CD4-positive, alpha-beta memory T cell (primary cell): Measurements from ENCODE around the gene IGSF23. TPM values are rescaled to one million over a fixed set of nuclear protein-coding genes. Genes with fewer than 3 reads are reported as not detected.

Experiments used
- CTCF ChIA-PET: fragments of 350-600 bp; sonication (Branson Sonifier 250); formaldehyde crosslinking; loops from one replicate; lab custom pipeline; 2021; ENCODE audit warnings: inconsistent platforms; ENCODE audit not compliant: partially characterized antibody; lab: Charles Lee
- POLR2A ChIA-PET: fragments of 350-600 bp; sonication (Branson Sonifier 250); formaldehyde crosslinking; loops from one replicate; lab custom pipeline; 2021; ENCODE audit not compliant: partially characterized antibody; lab: Charles Lee
- DNase-seq, 5 donors: peaks; one replicate each; pipeline versions ENCODE4 v3.0.0 to v3.0.0-alpha.2; 2020 to 2022; ENCODE audit warnings: mixed read lengths in 1 of 5
- H3K27ac ChIP-seq: one replicate; pipeline ENCODE4 v1.7.0; 2013; ENCODE audit warnings: low read depth, low read length
- H3K27me3 ChIP-seq: 2 replicates; pipeline ENCODE4 v1.7.0; 2013; ENCODE audit warnings: mild to moderate bottlenecking, low read length, moderate library complexity; ENCODE audit not compliant: insufficient read depth
- H3K36me3 ChIP-seq: 2 replicates; pipeline ENCODE4 v1.7.0; 2013; ENCODE audit warnings: mild to moderate bottlenecking, low read length, moderate library complexity; ENCODE audit not compliant: insufficient read depth
- H3K4me1 ChIP-seq: 2 replicates; pipeline ENCODE4 v1.7.0; 2013; ENCODE audit warnings: mild to moderate bottlenecking, low read length, moderate library complexity; ENCODE audit not compliant: insufficient read depth
- H3K4me3 ChIP-seq, 2 donors: one replicate each; pipeline ENCODE4 v1.7.0; 2013; ENCODE audit warnings: low read length in 2 of 2, mild to moderate bottlenecking in 1 of 2
- H3K9me3 ChIP-seq, 2 donors: one replicate each; pipeline ENCODE4 v1.7.0; 2013; ENCODE audit warnings: low read length in 2 of 2, control low read depth in 1 of 2; ENCODE audit not compliant: control insufficient read depth in 1 of 2
- H3K27ac Mint-ChIP-seq, 7 donors: one replicate each; pipeline ENCODE4 v1.8.0; 2020 to 2021; ENCODE audit warnings: mixed read lengths in 7 of 7, mild to moderate bottlenecking in 6 of 7, inconsistent platforms in 3 of 7, moderate library complexity in 3 of 7
- H3K27me3 Mint-ChIP-seq, 2 donors: one replicate each; pipeline ENCODE4 v1.8.0; 2020 to 2021; ENCODE audit warnings: mixed read lengths in 2 of 2
- H3K36me3 Mint-ChIP-seq, 2 donors: one replicate each; pipeline ENCODE4 v1.8.0; 2020 to 2021; ENCODE audit warnings: mixed read lengths in 2 of 2, inconsistent platforms in 1 of 2, mild to moderate bottlenecking in 1 of 2
- H3K4me1 Mint-ChIP-seq, 4 donors: one replicate each; pipeline ENCODE4 v1.8.0; 2020 to 2021; ENCODE audit warnings: mixed read lengths in 4 of 4, mild to moderate bottlenecking in 1 of 4
- H3K4me3 Mint-ChIP-seq, 8 donors: one replicate each; pipeline ENCODE4 v1.8.0; 2020 to 2021; ENCODE audit warnings: mixed read lengths in 8 of 8, mild to moderate bottlenecking in 7 of 8, moderate library complexity in 6 of 8, inconsistent platforms in 3 of 8
- H3K9me3 Mint-ChIP-seq, 8 donors: one replicate each; pipeline ENCODE4 v1.8.0; 2020 to 2021; ENCODE audit warnings: mixed read lengths in 8 of 8, mild to moderate bottlenecking in 5 of 8, inconsistent platforms in 3 of 8, moderate library complexity in 1 of 8
- intact Hi-C: fragments of 100-400 bp; cut with micrococcal nuclease; formaldehyde crosslinking; loops from one replicate; pipeline ENCODE4 v1.15.1; 2023
- polyA plus RNA-seq, 2 donors: library from polyadenylated mRNA; unstranded; fragments of 300-500 nt; fragmentation: Illumina TruSeq; gene quantifications; one replicate each; pipeline ENCODE4 v1.2.3, GENCODE V29; 2021
- total RNA-seq, 2 experiments: library from RNA; stranded (reverse); gene quantifications; one replicate each; pipeline ENCODE4 v1.2.3, GENCODE V29; 2021

Gene IGSF23
- total and polyA plus RNA-seq, 4 experiments from 2014 or later = not detected

DNA sequence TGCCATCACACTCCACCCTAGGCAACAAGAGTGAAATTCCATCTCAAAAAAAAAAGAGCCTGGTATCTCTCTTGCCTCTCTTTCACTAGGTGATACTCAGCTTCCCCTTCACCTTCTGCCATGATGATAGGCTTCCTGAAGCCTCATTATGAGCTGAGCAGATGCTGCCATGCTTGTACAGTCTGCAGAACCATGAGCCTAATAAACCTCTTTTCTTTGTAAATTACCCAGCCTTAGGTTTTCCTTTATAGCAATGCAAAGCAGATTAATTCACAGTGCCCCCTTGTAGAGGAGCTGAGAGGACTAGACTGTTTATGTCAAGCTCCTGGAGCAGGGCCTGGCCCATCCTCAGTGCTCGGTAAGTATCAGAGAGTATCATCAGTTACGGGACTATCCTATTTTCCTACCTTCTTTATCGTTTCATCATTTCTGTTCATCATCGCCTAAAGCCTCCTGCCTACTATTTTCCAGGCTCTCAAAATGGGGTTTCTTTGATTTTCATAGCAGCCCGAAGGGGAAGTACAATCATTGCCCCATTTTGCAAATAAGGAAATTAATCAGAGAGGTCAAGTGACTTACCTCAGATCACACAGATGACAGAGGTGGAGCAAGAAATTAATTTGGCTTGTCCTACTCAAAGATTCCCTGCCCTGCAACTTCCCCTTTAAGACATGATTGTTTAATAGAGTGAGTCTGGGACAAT is 33.5 kb upstream of the IGSF23 start:
- no peaks in the 10 kb centered on the region for H3K4me1 ChIP-seq
- ChIA-PET POLR2A (no interaction called here), CTCF (no interaction called here)
- Mint-ChIP-seq H3K4me3 (no peak overlapping the region), H3K4me1 (no peaks in the 10 kb centered on the region), H3K9me3 (peaks cover 3 to 35% (median 7%) of the 10 kb centered on the region in 8 donors), H3K27ac (no peak overlapping the region), H3K27me3 (peaks cover 2 to 6% of the 10 kb centered on the region in 2 donors), H3K36me3 (peaks cover 0 to 4% of the 10 kb centered on the region in 2 donors)
- no peak overlapping the region for H3K27ac ChIP-seq
- no peaks in the 10 kb centered on the region for H3K27me3 ChIP-seq
- no peak for DNase-seq
- H3K36me3 ChIP-seq = no peaks in the 10 kb centered on the region
- H3K4me3 ChIP-seq = no peak overlapping the region
- intact Hi-C loops = no loop called here
- no peaks in the 10 kb centered on the region for H3K9me3 ChIP-seq

DNA sequence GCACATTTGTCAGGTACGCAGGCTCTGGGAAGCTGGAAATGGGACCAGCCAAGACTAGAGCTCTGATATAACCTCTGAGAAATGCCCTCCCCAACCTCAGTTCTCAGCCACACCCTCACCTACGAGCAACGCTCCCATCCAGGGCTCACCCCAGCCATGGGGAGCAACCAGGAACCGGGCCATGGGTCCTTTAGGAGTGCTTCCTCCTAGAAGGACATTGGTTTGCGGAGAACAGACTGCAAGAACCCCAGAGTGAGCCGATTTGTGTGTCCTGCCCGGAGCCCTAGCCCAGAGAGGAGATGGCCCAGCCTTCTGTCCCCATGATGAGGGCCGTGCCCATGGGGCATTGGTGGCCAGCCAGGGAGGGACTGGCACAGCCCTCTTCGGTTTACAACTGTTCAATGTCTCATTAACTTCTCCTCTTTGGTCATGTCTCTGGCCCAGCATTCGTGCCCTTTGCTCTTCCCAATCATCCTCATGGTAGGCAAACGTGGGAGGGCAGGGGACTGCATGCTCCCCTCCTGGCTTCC is 32.9 kb upstream of the IGSF23 start:
- DNase-seq = no peak
- intact Hi-C loops = no loop called here
- ChIA-PET CTCF (no interaction called here), POLR2A (no interaction called here)
- no peak overlapping the region for H3K4me3 Mint-ChIP-seq
- no peaks in the 10 kb centered on the region for H3K4me1 Mint-ChIP-seq
- Histone ChIP-seq H3K36me3 (no peaks in the 10 kb centered on the region), H3K9me3 (no peaks in the 10 kb centered on the region), H3K27ac (no peak overlapping the region), H3K4me3 (no peak overlapping the region), H3K4me1 (no peaks in the 10 kb centered on the region), H3K27me3 (no peaks in the 10 kb centered on the region)
- peaks cover 3 to 34% (median 7%) of the 10 kb centered on the region in 8 donors for H3K9me3 Mint-ChIP-seq
- peaks cover 2 to 6% of the 10 kb centered on the region in 2 donors for H3K27me3 Mint-ChIP-seq
- H3K36me3 Mint-ChIP-seq = peaks cover 0 to 3% of the 10 kb centered on the region in 2 donors
- no peak overlapping the region for H3K27ac Mint-ChIP-seq

DNA sequence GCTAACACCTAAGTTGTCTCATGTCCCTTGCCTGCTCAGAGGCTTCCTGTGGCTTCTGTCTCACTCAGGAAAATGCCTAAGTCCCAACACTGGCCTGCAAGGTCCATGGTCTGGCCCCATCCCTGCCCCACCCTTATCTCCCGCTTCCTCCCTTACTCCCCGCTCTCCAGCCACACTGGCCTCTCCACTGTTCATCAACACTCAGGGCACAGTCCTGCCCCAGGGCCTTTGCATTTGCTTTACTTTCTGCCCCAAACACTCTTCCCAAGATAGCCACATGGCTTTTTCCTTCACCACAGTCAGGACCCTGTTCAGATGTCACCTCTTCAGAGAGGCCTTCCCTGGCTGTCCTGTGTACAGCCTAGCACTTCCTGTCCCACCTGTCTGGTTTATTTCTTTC is 32.1 kb upstream of the IGSF23 start:
- H3K27ac Mint-ChIP-seq = no peak overlapping the region
- no peak for DNase-seq
- no peak overlapping the region for H3K27ac ChIP-seq
- H3K4me1 ChIP-seq = no peaks in the 10 kb centered on the region
- intact Hi-C loops = no loop called here
- no peak overlapping the region for H3K4me3 ChIP-seq
- no peaks in the 10 kb centered on the region for H3K36me3 ChIP-seq
- H3K9me3 Mint-ChIP-seq = peaks cover 3 to 36% (median 7%) of the 10 kb centered on the region in 8 donors
- peaks cover 0 to 3% of the 10 kb centered on the region in 2 donors for H3K36me3 Mint-ChIP-seq
- no peaks in the 10 kb centered on the region for H3K27me3 ChIP-seq
- no peaks in the 10 kb centered on the region for H3K9me3 ChIP-seq
- ChIA-PET POLR2A (no interaction called here), CTCF (no interaction called here)
- peaks cover 2 to 6% of the 10 kb centered on the region in 2 donors for H3K27me3 Mint-ChIP-seq
- H3K4me3 Mint-ChIP-seq = peak overlapping the region in 1 of 8 donors; percentile 68
- no peaks in the 10 kb centered on the region for H3K4me1 Mint-ChIP-seq

DNA sequence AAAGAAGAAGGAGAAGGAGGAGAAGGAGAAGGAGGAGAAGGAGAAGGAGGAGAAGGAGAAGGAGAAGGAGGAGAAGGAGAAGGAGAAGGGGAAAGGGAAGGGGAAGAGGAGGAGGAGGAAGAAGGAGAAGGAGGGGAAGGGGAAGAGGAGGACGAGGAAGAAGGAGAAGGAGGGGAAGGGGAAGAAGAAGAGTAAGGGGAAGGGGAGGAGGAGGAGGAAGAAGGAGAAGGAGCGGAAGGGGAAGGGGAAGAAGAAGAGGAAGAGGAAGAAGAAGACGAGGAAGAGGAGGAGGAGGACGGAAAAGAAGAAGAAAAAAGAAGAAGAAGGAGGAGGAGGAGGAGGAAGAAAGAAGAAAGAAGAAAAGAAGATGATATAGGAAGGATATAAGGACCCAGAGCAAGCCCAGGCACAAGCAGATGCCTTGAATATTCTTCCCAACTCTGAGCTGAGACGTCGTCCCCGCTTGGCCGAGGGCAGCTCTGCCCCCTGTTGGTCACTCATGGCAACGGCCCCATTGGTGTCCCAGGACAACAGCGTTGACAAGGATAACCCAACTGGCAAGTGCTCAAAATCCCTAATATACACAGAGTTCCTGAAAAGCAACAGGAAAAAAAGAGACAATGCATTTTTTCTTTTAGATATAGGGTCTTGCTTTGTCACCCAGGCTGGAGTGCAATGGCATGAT is 30.6 kb upstream of the IGSF23 start:
- H3K9me3 ChIP-seq = no peaks in the 10 kb centered on the region
- H3K4me1 ChIP-seq = no peaks in the 10 kb centered on the region
- no peak overlapping the region for H3K4me3 ChIP-seq
- CTCF ChIA-PET = interaction anchor here (3.3 kb wide), 1 partner anchor 11 kb away, joined by 13 read pairs; no protein-coding TSS in a partner anchor
- Mint-ChIP-seq H3K27me3 (peaks cover 0 to 6% of the 10 kb centered on the region in 2 donors), H3K4me3 (no peak overlapping the region), H3K36me3 (no peaks in the 10 kb centered on the region), H3K9me3 (peaks cover 0 to 36% (median 12%) of the 10 kb centered on the region in 8 donors), H3K4me1 (no peaks in the 10 kb centered on the region), H3K27ac (no peak overlapping the region)
- H3K36me3 ChIP-seq = no peaks in the 10 kb centered on the region
- H3K27me3 ChIP-seq = no peaks in the 10 kb centered on the region
- no peak overlapping the region for H3K27ac ChIP-seq
- DNase-seq = no peak
- POLR2A ChIA-PET = no interaction called here
- intact Hi-C loops = no loop called here

DNA sequence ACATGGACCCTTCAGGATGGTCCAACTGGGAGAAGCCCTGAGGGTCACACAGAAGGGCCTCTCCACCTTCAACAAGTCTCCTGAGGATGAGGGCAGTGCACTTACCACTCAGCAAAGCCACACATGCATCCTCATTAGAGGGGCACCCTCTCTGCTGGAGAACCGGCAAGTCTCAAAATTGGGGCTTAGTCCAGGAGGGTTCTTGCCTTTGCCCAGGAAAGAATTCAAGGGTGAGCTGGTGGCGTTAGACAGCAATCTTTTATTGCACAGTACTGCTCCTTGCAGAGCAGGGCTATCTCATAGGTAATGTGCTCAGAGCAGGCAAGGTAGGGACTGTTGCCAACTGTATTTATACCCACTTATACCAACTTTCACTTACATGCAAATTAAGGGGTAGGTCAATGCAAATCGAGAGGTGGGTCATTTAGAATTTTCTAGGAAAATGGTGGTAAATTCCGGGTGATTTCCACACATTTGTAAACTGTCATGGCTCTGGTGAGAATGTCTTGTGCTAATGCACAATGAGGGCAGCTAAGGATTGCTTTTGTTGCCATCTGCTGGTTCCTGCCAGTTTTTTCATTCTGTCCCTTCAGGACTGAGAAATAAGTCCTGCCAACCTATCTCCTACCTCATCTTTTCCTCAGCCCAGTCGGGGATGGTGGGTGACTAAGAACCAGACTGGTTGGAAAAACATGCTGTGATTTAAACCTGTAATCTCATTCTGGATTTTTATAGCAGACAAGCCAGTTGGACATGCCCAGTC is 27.8 kb upstream of the IGSF23 start:
- ChIA-PET POLR2A (no interaction called here), CTCF (interaction anchor here (3.3 kb wide), 1 partner anchor 14 kb away, joined by 13 read pairs; no protein-coding TSS in a partner anchor)
- no peaks in the 10 kb centered on the region for H3K36me3 Mint-ChIP-seq
- H3K36me3 ChIP-seq = no peaks in the 10 kb centered on the region
- no peak overlapping the region for H3K4me3 Mint-ChIP-seq
- H3K9me3 ChIP-seq = no peaks in the 10 kb centered on the region
- peaks cover 0 to 29% (median 8%) of the 10 kb centered on the region in 8 donors for H3K9me3 Mint-ChIP-seq
- H3K4me1 Mint-ChIP-seq = no peaks in the 10 kb centered on the region
- no peak for DNase-seq
- H3K4me1 ChIP-seq = no peaks in the 10 kb centered on the region
- intact Hi-C loops = no loop called here
- no peak overlapping the region for H3K4me3 ChIP-seq
- H3K27ac Mint-ChIP-seq = no peak overlapping the region
- no peaks in the 10 kb centered on the region for H3K27me3 ChIP-seq
- H3K27me3 Mint-ChIP-seq = peaks cover 3 to 6% of the 10 kb centered on the region in 2 donors
- no peak overlapping the region for H3K27ac ChIP-seq

DNA sequence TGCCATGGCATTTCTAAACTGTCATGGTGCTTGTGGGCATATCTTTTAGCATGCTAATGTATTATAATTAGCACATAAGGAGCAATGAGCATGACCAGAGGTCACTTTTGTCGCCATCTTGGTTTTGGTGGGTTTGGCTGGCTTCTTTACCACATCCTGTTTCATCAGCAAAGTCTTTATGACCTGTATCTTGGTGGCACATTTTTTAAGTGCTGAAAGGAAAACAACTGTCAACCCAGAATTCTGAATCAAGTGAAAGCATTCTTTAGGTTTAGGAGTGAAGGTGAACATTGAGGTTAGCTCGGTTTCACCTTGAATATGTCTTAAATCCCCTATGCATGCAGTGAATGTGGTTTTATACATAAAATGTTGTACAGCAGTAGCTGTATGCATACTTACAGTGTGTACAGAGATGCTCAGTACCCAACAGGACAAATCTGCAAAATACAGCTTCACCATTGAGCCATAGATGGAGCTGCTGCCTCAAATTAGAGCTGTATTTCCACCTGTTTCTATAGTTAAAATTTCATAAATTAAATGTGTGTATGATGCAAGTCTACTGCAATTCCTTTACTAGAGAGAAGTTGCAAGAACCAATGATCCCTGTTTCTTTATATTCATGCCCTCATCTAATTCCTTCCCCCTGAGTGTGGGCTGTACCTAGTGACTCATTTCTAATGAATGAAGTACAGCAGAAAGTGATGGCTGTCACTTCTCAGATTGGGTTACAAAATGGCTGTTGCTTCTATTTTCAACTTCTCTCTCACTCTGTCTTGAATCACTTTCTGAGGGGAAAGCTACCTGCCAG is 25.2 kb upstream of the IGSF23 start:
- no peaks in the 10 kb centered on the region for H3K9me3 ChIP-seq
- H3K4me3 Mint-ChIP-seq = no peak overlapping the region
- H3K4me1 ChIP-seq = no peaks in the 10 kb centered on the region
- CTCF ChIA-PET = interaction anchor here (1.5 kb wide), 1 partner anchor 69 kb away, joined by 4 read pairs; no protein-coding TSS in a partner anchor
- POLR2A ChIA-PET = no interaction called here
- H3K4me1 Mint-ChIP-seq = no peaks in the 10 kb centered on the region
- H3K9me3 Mint-ChIP-seq = peaks cover 0 to 38% (median 10%) of the 10 kb centered on the region in 8 donors
- H3K36me3 Mint-ChIP-seq = no peaks in the 10 kb centered on the region
- H3K27me3 Mint-ChIP-seq = peaks cover 5 to 17% of the 10 kb centered on the region in 2 donors
- no peak overlapping the region for H3K4me3 ChIP-seq
- intact Hi-C loops = no loop called here
- no peak overlapping the region for H3K27ac ChIP-seq
- no peaks in the 10 kb centered on the region for H3K36me3 ChIP-seq
- no peaks in the 10 kb centered on the region for H3K27me3 ChIP-seq
- DNase-seq = no peak
- H3K27ac Mint-ChIP-seq = no peak overlapping the region
